ENCODE measurements around the gene TSKS. TPM values are rescaled to one million over a fixed set of nuclear protein-coding genes. Genes with fewer than 3 reads are reported as not detected.

TSKS gene
- polyA plus RNA-seq, 3 donors, result 0.37 to 0.81 (median 0.51) TPM

DNA sequence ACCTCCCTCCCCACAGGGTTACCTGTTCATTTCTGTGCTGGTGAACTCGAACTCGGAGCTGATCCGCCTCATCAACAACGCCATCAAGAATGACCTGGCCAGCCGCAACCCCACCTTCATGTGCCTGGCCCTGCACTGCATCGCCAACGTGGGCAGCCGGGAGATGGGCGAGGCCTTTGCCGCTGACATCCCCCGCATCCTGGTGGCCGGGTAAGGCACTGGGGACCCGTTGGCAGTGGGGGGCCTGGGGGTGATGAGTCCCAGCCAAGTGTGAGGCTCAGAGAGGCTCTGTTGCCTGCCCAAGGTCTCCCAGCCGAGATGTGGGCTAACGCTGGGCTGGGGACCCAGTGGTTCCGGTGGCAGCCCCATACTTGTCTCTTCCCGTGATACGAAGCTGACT is 19.4 kb upstream of the TSKS start:
- intact Hi-C loops (cut with micrococcal nuclease), result no loop called here
- peaks cover 19% of the 10 kb centered on the region for H4K20me1 ChIP-seq (ENCODE audit: insufficient read depth, low read length)
- peak overlapping the region; percentile 66 for H3K9ac ChIP-seq (ENCODE audit: insufficient read depth, low read length, poor library complexity, severe bottlenecking)
- TF ChIP-seq, protein P1, sequence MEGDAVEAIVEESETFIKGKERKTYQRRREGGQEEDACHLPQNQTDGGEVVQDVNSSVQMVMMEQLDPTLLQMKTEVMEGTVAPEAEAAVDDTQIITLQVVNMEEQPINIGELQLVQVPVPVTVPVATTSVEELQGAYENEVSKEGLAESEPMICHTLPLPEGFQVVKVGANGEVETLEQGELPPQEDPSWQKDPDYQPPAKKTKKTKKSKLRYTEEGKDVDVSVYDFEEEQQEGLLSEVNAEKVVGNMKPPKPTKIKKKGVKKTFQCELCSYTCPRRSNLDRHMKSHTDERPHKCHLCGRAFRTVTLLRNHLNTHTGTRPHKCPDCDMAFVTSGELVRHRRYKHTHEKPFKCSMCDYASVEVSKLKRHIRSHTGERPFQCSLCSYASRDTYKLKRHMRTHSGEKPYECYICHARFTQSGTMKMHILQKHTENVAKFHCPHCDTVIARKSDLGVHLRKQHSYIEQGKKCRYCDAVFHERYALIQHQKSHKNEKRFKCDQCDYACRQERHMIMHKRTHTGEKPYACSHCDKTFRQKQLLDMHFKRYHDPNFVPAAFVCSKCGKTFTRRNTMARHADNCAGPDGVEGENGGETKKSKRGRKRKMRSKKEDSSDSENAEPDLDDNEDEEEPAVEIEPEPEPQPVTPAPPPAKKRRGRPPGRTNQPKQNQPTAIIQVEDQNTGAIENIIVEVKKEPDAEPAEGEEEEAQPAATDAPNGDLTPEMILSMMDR (IDR thresholded peaks at IDR 0.05), result no peak
- no peak overlapping the region for H3K4me3 ChIP-seq (replicated peaks in 1 of 3; ENCODE audit: low read depth in 2 of 3, low read length in 3 of 3)
- Mint-ChIP-seq H3K4me1 (peaks cover 42% of the 10 kb centered on the region), H3K27me3 (ENCODE audit: low read depth in 3 of 3) (no peaks in the 10 kb centered on the region), H3K9me3 (peaks cover 0 to 5% (median 0%) of the 10 kb centered on the region in 7 donors), H3K4me3 (no peak overlapping the region), H3K36me3 (peaks cover 45 to 62% of the 10 kb centered on the region in 2 donors), H3K27ac (peak overlapping the region in 6 of 7 donors; percentile 84 to 99 (median 96))
- peaks cover 42 to 45% of the 10 kb centered on the region in 2 donors for H3K4me1 ChIP-seq (ENCODE audit: control insufficient read depth in 1 of 2, insufficient read depth in 2 of 2, low read length in 2 of 2)
- H3K79me2 ChIP-seq (ENCODE audit: insufficient read depth, low read length), result peaks cover 67% of the 10 kb centered on the region
- over 99% methylated on average over 17 of the region's 18 CpGs for WGBS (ENCODE audit: insufficient coverage)
- H3K27ac ChIP-seq (ENCODE audit: low read depth in 1 of 2, low read length in 2 of 2), result peak overlapping the region in 1 of 2 donors; percentile 91
- no peaks in the 10 kb centered on the region for H3K9me3 ChIP-seq (replicated peaks in 1 of 2; ENCODE audit: control insufficient read depth in 1 of 2, insufficient read depth in 1 of 2, low read length in 2 of 2)
- peaks cover 44 to 54% of the 10 kb centered on the region in 2 donors for H3K36me3 ChIP-seq (replicated peaks in 1 of 2; ENCODE audit: control insufficient read depth in 1 of 2, insufficient read depth in 2 of 2, low read length in 2 of 2)
- H3K4me2 ChIP-seq (replicated peaks; ENCODE audit: extremely low read depth, low read length, poor library complexity, severe bottlenecking), result peak overlapping the region; percentile 71
- no peaks in the 10 kb centered on the region for H3K27me3 ChIP-seq (ENCODE audit: control insufficient read depth in 2 of 2, insufficient read depth in 2 of 2, low read length in 2 of 2)
- H2AFZ ChIP-seq (ENCODE audit: insufficient read depth, low read depth, low read length, poor library complexity, severe bottlenecking), result no peak overlapping the region
- no peak for DNase-seq

DNA sequence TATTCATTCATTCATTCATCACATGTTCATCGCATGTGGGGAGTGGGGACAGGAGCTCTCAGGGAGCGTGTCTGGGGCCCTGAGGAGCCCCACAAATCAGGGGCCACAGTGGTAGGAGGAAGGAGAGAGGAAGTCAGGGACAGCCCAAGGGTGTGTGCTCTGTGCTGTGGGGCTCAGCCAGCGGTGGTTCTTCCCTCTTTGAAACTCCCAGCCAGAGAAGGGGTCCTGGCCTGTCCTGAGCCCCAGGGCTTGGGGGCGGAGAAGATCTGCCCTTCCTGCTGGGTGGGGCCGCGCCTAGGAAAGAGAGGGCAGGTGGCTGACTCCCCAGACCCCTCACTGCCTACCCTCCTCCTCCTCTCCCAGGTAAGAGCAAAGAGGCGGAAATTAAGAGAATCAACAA is 18.3 kb upstream of the TSKS start:
- H3K27me3 Mint-ChIP-seq (ENCODE audit: low read depth in 3 of 3), result no peaks in the 10 kb centered on the region
- TF ChIP-seq, protein P1 (IDR thresholded peaks at IDR 0.05), result no peak
- peaks cover 72% of the 10 kb centered on the region for H3K79me2 ChIP-seq (ENCODE audit: insufficient read depth, low read length)
- H3K27me3 ChIP-seq (ENCODE audit: control insufficient read depth in 2 of 2, insufficient read depth in 2 of 2, low read length in 2 of 2), result no peaks in the 10 kb centered on the region
- peak overlapping the region; percentile 30 for H2AFZ ChIP-seq (ENCODE audit: insufficient read depth, low read depth, low read length, poor library complexity, severe bottlenecking)
- no CpG with 5 or more reads among the region's 7 CpGs for WGBS (ENCODE audit: insufficient coverage)
- peaks cover 45% of the 10 kb centered on the region for H3K4me1 Mint-ChIP-seq
- H3K36me3 Mint-ChIP-seq, result peaks cover 39 to 57% of the 10 kb centered on the region in 2 donors
- peaks cover 42 to 45% of the 10 kb centered on the region in 2 donors for H3K4me1 ChIP-seq (ENCODE audit: control insufficient read depth in 1 of 2, insufficient read depth in 2 of 2, low read length in 2 of 2)
- H3K4me3 ChIP-seq (replicated peaks in 1 of 3; ENCODE audit: low read depth in 2 of 3, low read length in 3 of 3), result peak overlapping the region; percentile 39 to 69 (median 45)
- H4K20me1 ChIP-seq (ENCODE audit: insufficient read depth, low read length), result peaks cover 13% of the 10 kb centered on the region
- peaks cover 36 to 43% of the 10 kb centered on the region in 2 donors for H3K36me3 ChIP-seq (replicated peaks in 1 of 2; ENCODE audit: control insufficient read depth in 1 of 2, insufficient read depth in 2 of 2, low read length in 2 of 2)
- H3K27ac Mint-ChIP-seq, result peak overlapping the region; percentile 87 to 99 (median 97)
- H3K27ac ChIP-seq (ENCODE audit: low read depth in 1 of 2, low read length in 2 of 2), result peak overlapping the region; percentile 73 to 91
- intact Hi-C loops (cut with micrococcal nuclease), result no loop called here
- peaks cover 0 to 5% (median 0%) of the 10 kb centered on the region in 7 donors for H3K9me3 Mint-ChIP-seq
- peak overlapping the region; percentile 66 for H3K9ac ChIP-seq (ENCODE audit: insufficient read depth, low read length, poor library complexity, severe bottlenecking)
- no peaks in the 10 kb centered on the region for H3K9me3 ChIP-seq (replicated peaks in 1 of 2; ENCODE audit: control insufficient read depth in 1 of 2, insufficient read depth in 1 of 2, low read length in 2 of 2)
- H3K4me3 Mint-ChIP-seq, result peak overlapping the region; percentile 73 to 90
- DNase-seq, result peak; percentile 14 to 35 (median 33)
- peak overlapping the region; percentile 71 for H3K4me2 ChIP-seq (replicated peaks; ENCODE audit: extremely low read depth, low read length, poor library complexity, severe bottlenecking)
